Smooth muscle cell of the coronary artery (primary cell): ENCODE measurements around the gene NCOA7. TPM values are rescaled to one million over a fixed set of nuclear protein-coding genes. Genes with fewer than 3 reads are reported as not detected.

ENCODE experiments used
- total RNA-seq: library from RNA; depleted of rRNA; stranded (reverse); fragments of >200 nt; gene quantifications from 2 replicates; pipeline ENCODE4 v1.2.3, GENCODE V29; 2014; ENCODE audit warnings: low replicate concordance

Gene NCOA7
- total RNA-seq: 114 and 119 TPM in 2 replicates

GRCh38 chr6:125790358-125791150, at the start of gene NCOA7:
Gene NCOA7 (plus strand): TSS chr6:125790960. CDS start chr6:125815355, 24,395 bp downstream.

GRCh38 chr6:125749173-125749864, 41.4 kb upstream of the NCOA7 start, which contains the start of gene HEY2:
Gene HEY2 (plus strand): TSS chr6:125749632. CDS start chr6:125749777, 145 bp downstream.

GRCh38 chr6:125956506-125957390, 166.0 kb downstream of the NCOA7 start, which contains the start of gene HINT3:
Gene HINT3 (plus strand): TSS chr6:125956770. CDS start chr6:125956978, 208 bp downstream.

Other genes starting within 250 kb of the NCOA7 start
- under 0.01 and 4.9 TPM in 2 replicates for gene HEY2, start 41.3 kb upstream of the NCOA7 start, total RNA-seq
- gene HINT3, start 165.8 kb downstream of the NCOA7 start, total RNA-seq: 9.1 and 18.0 TPM in 2 replicates
- 12.5 and 18.6 TPM in 2 replicates for gene TRMT11, start 195.6 kb downstream of the NCOA7 start, total RNA-seq